ENCODE measurements around the gene TMEFF2. TPM values are rescaled to one million over a fixed set of nuclear protein-coding genes. Genes with fewer than 3 reads are reported as not detected.

TMEFF2 gene
- polyA plus RNA-seq, 1 of the 3 experiments (the other 2 are of a cell fraction) = 5.4 TPM

- no peaks in the 10 kb centered on the region for H3K36me3 ChIP-seq (replicated peaks in 1 of 2; ENCODE audit: control insufficient read depth in 1 of 2, insufficient read depth in 2 of 2, low read length in 1 of 2)
- H3K79me2 ChIP-seq (ENCODE audit: insufficient read depth) = no peaks in the 10 kb centered on the region
- TF ChIP-seq USF2 (IDR thresholded peaks at IDR 0.05; ENCODE audit: borderline replicate concordance, low read depth, low read length) (no peak), SIN3A (IDR thresholded peaks at IDR 0.05; ENCODE audit: borderline replicate concordance, low read depth, low read length) (no peak), PBX3 (IDR thresholded peaks at IDR 0.05) (no peak), TAF1 (IDR thresholded peaks at IDR 0.05; ENCODE audit: borderline replicate concordance, low read depth, low read length) (no peak), ELF1 (IDR thresholded peaks at IDR 0.05) (no peak), RFX5 (IDR thresholded peaks at IDR 0.05; ENCODE audit: low read length) (no peak), NFIC (IDR thresholded peaks at IDR 0.05; ENCODE audit: borderline replicate concordance) (no peak), MAX (IDR thresholded peaks at IDR 0.05; ENCODE audit: low read depth) (no peak), NRF1 (IDR thresholded peaks at IDR 0.05; ENCODE audit: low read depth, low read length) (no peak), EZH2phosphoT487 (IDR thresholded peaks at IDR 0.05; ENCODE audit: borderline replicate concordance, low read depth) (no peak)
- H3K4me3 ChIP-seq (ENCODE audit: low read depth in 2 of 2, low read length in 1 of 2) = no peak overlapping the region
- POLR2A ChIA-PET = no interaction called here
- CTCF ChIA-PET = interaction anchor here (1.1 to 1.4 kb wide), 2 partner anchors 10 to 38 kb away, joined by 3 read pairs; no protein-coding TSS in a partner anchor
- no peak for DNase-seq
- H2AFZ ChIP-seq (ENCODE audit: low read depth) = no peak overlapping the region
- no peak overlapping the region for H3K4me2 ChIP-seq
- H3K27ac ChIP-seq (ENCODE audit: low read depth in 2 of 2, low read length in 1 of 2) = no peak overlapping the region
- no peaks in the 10 kb centered on the region for H4K20me1 ChIP-seq (ENCODE audit: insufficient read depth)
- 0 out of 2 replicates have a peak, but pooled peaks cover 1% of the 10 kb centered on the region for H3K9me2 ChIP-seq
- no peaks in the 10 kb centered on the region for H3F3A ChIP-seq (replicated peaks; ENCODE audit: insufficient read depth)
- 96% methylated on average over 1 of the region's 1 CpG for WGBS (ENCODE audit: low lambda C conversion rate)
- H3K9ac ChIP-seq = no peak overlapping the region
- no peaks in the 10 kb centered on the region for H3K27me3 ChIP-seq (ENCODE audit: insufficient read depth)
- peaks cover 0 to 8% of the 10 kb centered on the region in 2 experiments; a peak in 2 of 4 replicates for H3K4me1 ChIP-seq (ENCODE audit: control insufficient read depth in 1 of 2, insufficient read depth in 2 of 2, low read depth in 1 of 2, low read length in 1 of 2)
- no peaks in the 10 kb centered on the region for H3K9me3 ChIP-seq
Measured at GRCh38 chr2:192201116-192201515, 6.4 kb upstream of the TMEFF2 start.

- Histone ChIP-seq H3K27me3 (ENCODE audit: insufficient read depth) (no peaks in the 10 kb centered on the region; the same call in 1 of the 2 replicates), H3K4me3 (ENCODE audit: low read depth in 2 of 2, low read length in 1 of 2) (no peak overlapping the region; a peak in 1 of 4 replicates), H3K4me2 (peak overlapping the region; percentile 90; the same call in 1 of the 2 replicates), H3F3A (replicated peaks; ENCODE audit: insufficient read depth) (no peaks in the 10 kb centered on the region), H4K20me1 (ENCODE audit: insufficient read depth) (no peaks in the 10 kb centered on the region), H3K9ac (no peak overlapping the region), H3K27ac (ENCODE audit: low read depth in 2 of 2, low read length in 1 of 2) (no peak overlapping the region), H3K4me1 (ENCODE audit: control insufficient read depth in 1 of 2, insufficient read depth in 2 of 2, low read depth in 1 of 2, low read length in 1 of 2) (peaks cover 0 to 25% of the 10 kb centered on the region in 2 experiments; a peak in 2 of 4 replicates), H3K9me2 (no peaks in the 10 kb centered on the region), H2AFZ (ENCODE audit: low read depth) (peak overlapping the region; percentile 98; the same call in 1 of the 2 replicates), H3K9me3 (no peaks in the 10 kb centered on the region), H3K36me3 (replicated peaks in 1 of 2; ENCODE audit: control insufficient read depth in 1 of 2, insufficient read depth in 2 of 2, low read length in 1 of 2) (no peaks in the 10 kb centered on the region), H3K79me2 (ENCODE audit: insufficient read depth) (no peaks in the 10 kb centered on the region)
- DNase-seq = no peak
- ChIA-PET POLR2A (no interaction called here), CTCF (no interaction called here)
- TF ChIP-seq SMC3 (IDR thresholded peaks at IDR 0.05; ENCODE audit: low read depth, low read length) (peak; percentile 38), CTCF (IDR thresholded peaks at IDR 0.05) (peak; percentile 53), TAF1 (IDR thresholded peaks at IDR 0.05; ENCODE audit: borderline replicate concordance, low read depth, low read length) (no peak), USF2 (IDR thresholded peaks at IDR 0.05; ENCODE audit: borderline replicate concordance, low read depth, low read length) (no peak), MXI1 (IDR thresholded peaks at IDR 0.05; ENCODE audit: low read depth, low read length) (no peak), RAD21 (IDR thresholded peaks at IDR 0.05; ENCODE audit: low read length) (peak; percentile 62), MAX (IDR thresholded peaks at IDR 0.05; ENCODE audit: low read depth) (no peak)
- WGBS (ENCODE audit: low lambda C conversion rate) = 73% methylated on average over 1 of the region's 1 CpG
Measured at GRCh38 chr2:192197357-192197756, 2.6 kb upstream of the TMEFF2 start.
